KMS-11 (cell line): ENCODE measurements around the gene BNC2.

Experiments used
- H2AFZ ChIP-seq: fragments of 200-600 bp; sonication (generic); 2 replicates; pipeline ENCODE4 v1.6.1; 2016; ENCODE audit warnings: antibody characterized with exemption, mixed run types, low read depth
- H3K27ac ChIP-seq: fragments of 200-600 bp; sonication (generic); 2 replicates; pipeline ENCODE4 v1.6.1; 2016; ENCODE audit warnings: mild to moderate bottlenecking, mixed run types
- H3K27me3 ChIP-seq: fragments of 200-600 bp; sonication (generic); 2 replicates; pipeline ENCODE4 v1.6.1; 2017; ENCODE audit warnings: mild to moderate bottlenecking, low read depth, mixed run types, moderate library complexity; ENCODE audit not compliant: insufficient read depth
- H3K36me3 ChIP-seq: fragments of 200-600 bp; sonication (generic); 2 replicates; pipeline ENCODE4 v1.6.1; 2017; ENCODE audit warnings: mild to moderate bottlenecking, mixed run types; ENCODE audit not compliant: insufficient read depth
- H3K4me1 ChIP-seq: fragments of 200-600 bp; sonication (generic); 2 replicates; pipeline ENCODE4 v1.6.1; 2016; ENCODE audit warnings: mild to moderate bottlenecking, low read depth, mixed run types; ENCODE audit not compliant: poor library complexity, severe bottlenecking
- H3K4me2 ChIP-seq: fragments of 200-600 bp; sonication (generic); 2 replicates; pipeline ENCODE4 v1.7.0; 2016; ENCODE audit warnings: mild to moderate bottlenecking, mixed run types
- H3K4me3 ChIP-seq: fragments of 200-600 bp; sonication (generic); IDR thresholded peaks from 2 replicates; pipeline ENCODE4 v1.6.1; 2017; ENCODE audit warnings: low read depth, low read length, mixed read lengths; ENCODE audit not compliant: insufficient read depth
- H3K79me2 ChIP-seq: fragments of 200-600 bp; sonication (generic); 2 replicates; pipeline ENCODE4 v1.6.1; 2016; ENCODE audit warnings: low read depth, mixed run types; ENCODE audit not compliant: insufficient read depth
- H3K9ac ChIP-seq: fragments of 200-600 bp; sonication (generic); 2 replicates; pipeline ENCODE4 v1.6.1; 2016; ENCODE audit warnings: mild to moderate bottlenecking, mixed run types
- H4K20me1 ChIP-seq: fragments of 200-600 bp; sonication (generic); 2 replicates; pipeline ENCODE4 v1.6.1; 2016; ENCODE audit warnings: mild to moderate bottlenecking, mixed run types; ENCODE audit not compliant: insufficient read depth
- CTCF ChIP-seq: fragments of 200-600 bp; sonication (generic); conservative IDR thresholded peaks from 2 replicates; pipeline ENCODE4 v1.6.1; 2017; ENCODE audit warnings: low read depth, mild to moderate bottlenecking, antibody characterized with exemption, low read length, moderate library complexity, mixed read lengths

The BNC2 gene

GRCh38 chr9:16690628-16691027 is 179.8 kb downstream of the BNC2 start:
- H3K4me1 ChIP-seq = no peaks in the 10 kb centered on the region
- no peaks in the 10 kb centered on the region for H4K20me1 ChIP-seq
- H3K4me2 ChIP-seq = no peak overlapping the region
- no peaks in the 10 kb centered on the region for H3K36me3 ChIP-seq
- H3K27ac ChIP-seq = no peak overlapping the region
- no peak overlapping the region for H3K9ac ChIP-seq
- no peak overlapping the region for H2AFZ ChIP-seq
- H3K79me2 ChIP-seq = no peaks in the 10 kb centered on the region
- H3K27me3 ChIP-seq = no peaks in the 10 kb centered on the region
- no peak for TF ChIP-seq CTCF
- H3K4me3 ChIP-seq = no peak overlapping the region

- TF ChIP-seq CTCF = no peak
- H3K36me3 ChIP-seq = no peaks in the 10 kb centered on the region
These were observed 180.3 kb downstream of the BNC2 start for GRCh38 chr9:16690205-16690604.

DNA sequence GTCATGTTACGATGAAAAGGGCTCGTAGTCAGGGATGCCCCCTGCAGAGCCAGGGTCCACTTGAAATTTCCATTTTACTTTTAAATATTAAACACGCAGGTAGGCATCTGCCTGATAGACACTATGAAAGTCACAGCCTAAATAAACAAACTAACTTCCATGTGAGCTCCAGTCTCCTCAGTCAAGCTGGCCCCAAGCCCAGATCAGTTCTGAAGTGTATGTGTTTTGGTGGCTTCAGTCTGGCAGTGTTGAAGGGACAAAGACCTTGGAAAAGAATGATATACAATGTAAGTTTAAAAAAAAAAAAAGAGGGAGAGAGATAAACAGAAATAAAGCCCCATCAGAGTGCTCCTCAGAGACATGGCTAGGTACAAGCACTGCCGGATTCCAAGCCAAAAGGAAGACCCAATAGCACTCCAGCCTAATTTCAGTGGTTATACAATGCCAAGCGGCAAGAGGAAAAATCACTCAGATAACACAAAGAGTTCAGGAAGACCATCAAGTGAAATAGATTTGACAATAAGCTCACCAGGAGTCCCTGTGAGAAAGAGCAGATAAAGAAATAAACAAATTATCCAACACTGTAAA is 181.0 kb downstream of the BNC2 start:
- no peaks in the 10 kb centered on the region for H3K27me3 ChIP-seq
- no peak overlapping the region for H3K27ac ChIP-seq
- H4K20me1 ChIP-seq = no peaks in the 10 kb centered on the region
- H3K4me2 ChIP-seq = no peak overlapping the region
- H3K36me3 ChIP-seq = no peaks in the 10 kb centered on the region
- H3K4me1 ChIP-seq = no peaks in the 10 kb centered on the region
- no peak overlapping the region for H3K4me3 ChIP-seq
- H3K79me2 ChIP-seq = no peaks in the 10 kb centered on the region
- no peak for TF ChIP-seq CTCF
- H2AFZ ChIP-seq = no peak overlapping the region
- no peak overlapping the region for H3K9ac ChIP-seq

More at GRCh38 chr9:16690205-16690604, 180.3 kb downstream of the BNC2 start:
- Histone ChIP-seq H3K27me3 (no peaks in the 10 kb centered on the region), H3K4me1 (no peaks in the 10 kb centered on the region), H3K4me3 (no peak overlapping the region), H2AFZ (no peak overlapping the region), H3K9ac (no peak overlapping the region), H3K4me2 (no peak overlapping the region), H4K20me1 (no peaks in the 10 kb centered on the region), H3K79me2 (no peaks in the 10 kb centered on the region), H3K27ac (no peak overlapping the region)

DNA sequence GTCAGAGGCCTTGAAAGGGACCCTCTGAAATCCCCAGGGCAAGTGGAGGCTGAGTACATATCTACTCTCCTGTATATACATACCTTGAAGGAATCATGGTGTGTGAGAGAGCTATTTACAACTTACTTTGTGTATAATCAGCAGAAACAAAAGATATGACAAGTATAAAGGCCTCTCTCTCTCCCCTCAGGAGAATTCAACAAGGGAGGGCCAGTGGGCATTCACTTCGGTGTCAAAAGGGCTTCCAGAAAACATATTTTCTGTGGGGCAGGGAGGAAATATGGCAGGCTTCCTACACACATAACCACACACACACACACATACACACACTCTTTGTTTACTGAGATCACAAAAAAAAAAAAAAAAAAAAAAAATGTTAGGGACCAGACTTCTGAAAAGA is 181.7 kb downstream of the BNC2 start:
- Histone ChIP-seq H3K27ac (no peak overlapping the region), H3K4me3 (no peak overlapping the region), H3K36me3 (no peaks in the 10 kb centered on the region), H2AFZ (no peak overlapping the region), H4K20me1 (no peaks in the 10 kb centered on the region), H3K27me3 (no peaks in the 10 kb centered on the region), H3K4me1 (no peaks in the 10 kb centered on the region), H3K9ac (no peak overlapping the region), H3K4me2 (no peak overlapping the region), H3K79me2 (no peaks in the 10 kb centered on the region)
- TF ChIP-seq CTCF = no peak
